H9 (cell line): ENCODE results near the gene CCNYL1. TPM values are rescaled to one million over a fixed set of nuclear protein-coding genes. Genes with fewer than 3 reads are reported as not detected.

Source experiments
- DNase-seq: peaks from one replicate; pipeline ENCODE4 v3.0.0-alpha.2; 2017
- H2AFZ ChIP-seq: one replicate; pipeline ENCODE4 v1.6.1; 2013; ENCODE audit warnings: mild to moderate bottlenecking, low read length, control low read depth, moderate library complexity
- H2AK5ac ChIP-seq: 2 replicates; pipeline ENCODE4 v1.6.1; 2013; ENCODE audit warnings: low read length, control low read depth, mixed read lengths; ENCODE audit not compliant: insufficient read length
- H2BK120ac ChIP-seq: one replicate; pipeline ENCODE4 v1.6.1; 2013; ENCODE audit warnings: low read depth, mild to moderate bottlenecking, low read length, control low read depth, inconsistent platforms; ENCODE audit not compliant: poor library complexity, severe bottlenecking
- H2BK12ac ChIP-seq: 2 replicates; pipeline ENCODE4 v1.6.1; 2013; ENCODE audit warnings: low read length, control low read depth, mixed read lengths, low read depth; ENCODE audit not compliant: insufficient read length
- H2BK15ac ChIP-seq: 2 replicates; pipeline ENCODE4 v1.6.1; 2013; ENCODE audit warnings: low read depth, low read length, control low read depth
- H2BK20ac ChIP-seq: one replicate; pipeline ENCODE4 v1.6.1; 2013; ENCODE audit warnings: low read depth, mild to moderate bottlenecking, low read length, control low read depth, inconsistent platforms; ENCODE audit not compliant: poor library complexity, severe bottlenecking
- H2BK5ac ChIP-seq: 2 replicates; pipeline ENCODE4 v1.6.1; 2013; ENCODE audit warnings: low read length, control low read depth, mixed read lengths; ENCODE audit not compliant: insufficient read length
- H3K14ac ChIP-seq: 2 replicates; pipeline ENCODE4 v1.6.1; 2013; ENCODE audit warnings: low read length, control low read depth; ENCODE audit not compliant: insufficient read depth
- H3K18ac ChIP-seq: 2 replicates; pipeline ENCODE4 v1.6.1; 2013; ENCODE audit warnings: low read depth, mild to moderate bottlenecking, mixed read lengths, low read length, control low read depth; ENCODE audit not compliant: insufficient read length
- H3K23ac ChIP-seq: 2 replicates; pipeline ENCODE4 v1.6.1; 2013; ENCODE audit warnings: low read length, control low read depth, mixed read lengths, low read depth; ENCODE audit not compliant: insufficient read length
- H3K23me2 ChIP-seq: 2 replicates; pipeline ENCODE4 v1.6.1; 2013; ENCODE audit warnings: low read depth, mild to moderate bottlenecking, mixed read lengths, low read length, control low read depth; ENCODE audit not compliant: insufficient read length, poor library complexity, severe bottlenecking
- H3K27ac ChIP-seq: 2 replicates; pipeline ENCODE4 v1.5.1; 2013; ENCODE audit warnings: low read length, control low read depth, mixed read lengths, low read depth; ENCODE audit not compliant: insufficient read length
- H3K27me3 ChIP-seq: 2 replicates; pipeline ENCODE4 v1.6.1; 2013; ENCODE audit warnings: low read length, control low read depth, inconsistent platforms; ENCODE audit not compliant: insufficient read depth
- H3K4ac ChIP-seq: 2 replicates; pipeline ENCODE4 v1.6.1; 2013; ENCODE audit warnings: low read depth, mild to moderate bottlenecking, control low read depth, inconsistent platforms, low read length, moderate library complexity
- H3K4me1 ChIP-seq: 2 replicates; pipeline ENCODE4 v1.6.1; 2013; ENCODE audit warnings: low read length, control low read depth, inconsistent platforms; ENCODE audit not compliant: insufficient read depth
- H3K4me2 ChIP-seq: 2 replicates; pipeline ENCODE4 v1.6.1; 2013; ENCODE audit warnings: low read length, control low read depth, mixed read lengths; ENCODE audit not compliant: insufficient read length, insufficient read depth
- H3K56ac ChIP-seq: 2 replicates; pipeline ENCODE4 v1.6.1; 2013; ENCODE audit warnings: low read depth, mild to moderate bottlenecking, mixed read lengths, low read length, control low read depth; ENCODE audit not compliant: insufficient read length
- H3K79me1 ChIP-seq: 2 replicates; pipeline ENCODE4 v1.6.1; 2013; ENCODE audit warnings: low read depth, mild to moderate bottlenecking, moderate library complexity, low read length, control low read depth, inconsistent platforms; ENCODE audit not compliant: insufficient read depth, poor library complexity, severe bottlenecking
- H3K79me2 ChIP-seq: 2 replicates; pipeline ENCODE4 v1.6.1; 2013; ENCODE audit warnings: low read length, control low read depth, inconsistent platforms; ENCODE audit not compliant: insufficient read depth
- H3K9ac ChIP-seq: 2 replicates; pipeline ENCODE4 v1.6.1; 2013; ENCODE audit warnings: low read length, control low read depth, mixed read lengths; ENCODE audit not compliant: insufficient read length; ENCODE audit errors: extremely low read depth
- H3K9me3 ChIP-seq: one replicate; pipeline ENCODE4 v1.6.1; 2013; ENCODE audit warnings: low read depth, low read length, inconsistent platforms; ENCODE audit not compliant: control insufficient read depth
- H3T11ph ChIP-seq: one replicate; pipeline ENCODE4 v1.6.1; 2013; ENCODE audit warnings: mild to moderate bottlenecking, low read length, control low read depth, inconsistent platforms
- H4K20me1 ChIP-seq: one replicate; pipeline ENCODE4 v1.6.1; 2013; ENCODE audit not compliant: control insufficient read depth, insufficient read length, insufficient read depth
- H4K5ac ChIP-seq: 2 replicates; pipeline ENCODE4 v1.6.1; 2013; ENCODE audit warnings: low read depth, mild to moderate bottlenecking, mixed read lengths, low read length, control low read depth; ENCODE audit not compliant: insufficient read length
- H4K8ac ChIP-seq: replicated peaks from 2 replicates; pipeline ENCODE4 v1.6.1; 2013; ENCODE audit warnings: low read length, control low read depth, mixed read lengths, low read depth; ENCODE audit not compliant: insufficient read length
- H4K91ac ChIP-seq: 2 replicates; pipeline ENCODE4 v1.6.1; 2013; ENCODE audit warnings: low read depth, mild to moderate bottlenecking, moderate library complexity, mixed read lengths, low read length, control low read depth; ENCODE audit not compliant: insufficient read length
- H3K27ac Mint-ChIP-seq, 3 experiments: 2 replicates in 2 of 3; 3 replicates in 1 of 3; pipeline ENCODE4 v1.8.0; 2020 to 2021; ENCODE audit warnings: mixed read lengths in 3 of 3, mild to moderate bottlenecking in 1 of 3, moderate library complexity in 1 of 3
- H3K27me3 Mint-ChIP-seq: 2 replicates; pipeline ENCODE4 v1.8.0; 2021; ENCODE audit warnings: low read depth, mild to moderate bottlenecking, moderate library complexity, mixed read lengths
- H3K36me3 Mint-ChIP-seq, 3 experiments: 2 replicates in 2 of 3; 3 replicates in 1 of 3; pipeline ENCODE4 v1.8.0; 2020 to 2021; ENCODE audit warnings: low read depth in 3 of 3, mixed read lengths in 3 of 3; ENCODE audit not compliant: insufficient read depth in 1 of 3
- H3K4me1 Mint-ChIP-seq, 2 experiments: 2 replicates each; pipeline ENCODE4 v1.8.0; 2020; ENCODE audit warnings: mixed read lengths in 2 of 2
- H3K4me3 Mint-ChIP-seq, 2 experiments: 2 replicates in 1 of 2; 3 replicates in 1 of 2; pipeline ENCODE4 v1.8.0; 2020 to 2021; ENCODE audit warnings: mild to moderate bottlenecking in 2 of 2, mixed read lengths in 2 of 2, moderate library complexity in 1 of 2
- H3K9me3 Mint-ChIP-seq, 2 experiments: 2 replicates in 1 of 2; 3 replicates in 1 of 2; pipeline ENCODE4 v1.8.0; 2020; ENCODE audit warnings: mild to moderate bottlenecking in 2 of 2, mixed read lengths in 2 of 2, moderate library complexity in 1 of 2
- CTCF ChIP-seq: fragments of 200-600 bp; sonication (generic); conservative IDR thresholded peaks from 3 replicates; pipeline ENCODE4 v1.8.0; 2021; ENCODE audit warnings: antibody characterized with exemption, mild to moderate bottlenecking
- total RNA-seq: library from RNA; stranded (reverse); gene quantifications from 2 replicates; pipeline ENCODE4 v1.2.1, GENCODE V29; 2021

CCNYL1 gene
- total RNA-seq, 1 experiment from 2014 or later, result 27.0 TPM

GRCh38 chr2:207743514-207743913 is 32.1 kb downstream of the CCNYL1 start:
- no peak overlapping the region for H3K56ac ChIP-seq
- H2BK5ac ChIP-seq, result no peak overlapping the region
- DNase-seq, result no peak
- no peaks in the 10 kb centered on the region for H3K23me2 ChIP-seq
- H3K27me3 ChIP-seq, result no peaks in the 10 kb centered on the region
- no peak overlapping the region for H2BK20ac ChIP-seq
- H3K79me2 ChIP-seq, result no peaks in the 10 kb centered on the region
- no peaks in the 10 kb centered on the region for H3K9me3 ChIP-seq
- H3K18ac ChIP-seq, result no peak overlapping the region
- no peak overlapping the region for H4K5ac ChIP-seq
- H2BK15ac ChIP-seq, result no peak overlapping the region
- Mint-ChIP-seq H3K9me3 (no peaks in the 10 kb centered on the region), H3K36me3 (peaks cover 7 to 22% (median 14%) of the 10 kb centered on the region in 3 experiments; a peak in 6 of 7 replicates), H3K4me1 (peaks cover 3 to 6% of the 10 kb centered on the region in 2 experiments; a peak in 2 of 4 replicates), H3K27me3 (no peaks in the 10 kb centered on the region), H3K4me3 (no peak overlapping the region), H3K27ac (no peak overlapping the region)
- H4K20me1 ChIP-seq, result no peaks in the 10 kb centered on the region
- no peaks in the 10 kb centered on the region for H3K4me1 ChIP-seq
- no peak overlapping the region for H3K23ac ChIP-seq
- no peak overlapping the region for H3K4ac ChIP-seq
- H2AK5ac ChIP-seq, result no peak overlapping the region
- no peak overlapping the region for H3K9ac ChIP-seq
- H3T11ph ChIP-seq, result no peak overlapping the region
- H3K14ac ChIP-seq, result no peak overlapping the region
- H2BK12ac ChIP-seq, result no peak overlapping the region
- no peak overlapping the region for H4K91ac ChIP-seq
- no peaks in the 10 kb centered on the region for H3K79me1 ChIP-seq
- no peak overlapping the region for H2BK120ac ChIP-seq
- H3K4me2 ChIP-seq, result no peak overlapping the region
- H4K8ac ChIP-seq, result no peak overlapping the region
- no peak overlapping the region for H2AFZ ChIP-seq
- TF ChIP-seq CTCF, result no peak
- H3K27ac ChIP-seq, result no peak overlapping the region
